Retinal pigment epithelial cell (primary cell): ENCODE results near the gene TCP11X1.
"Not testable (repeated sequence)": the region's sequence is repeated elsewhere in the genome, so short reads cannot be mapped to it uniquely, and the experiment has no call there.

Source experiments
- DNase-seq: peaks from one replicate; pipeline ENCODE4 v3.0.0-alpha.2; 2010; ENCODE audit warnings: low read depth
- H3K4me3 ChIP-seq: 2 replicates; pipeline ENCODE4 v1.5.1; 2011; ENCODE audit warnings: mild to moderate bottlenecking, low read length, control low read depth, moderate library complexity
- TF ChIP-seq, protein P1 (sequence below): conservative IDR thresholded peaks from 2 replicates; pipeline ENCODE4 v1.5.1; 2011; ENCODE audit warnings: low read depth, low read length, control low read depth, inconsistent platforms

TCP11X1 gene

DNA sequence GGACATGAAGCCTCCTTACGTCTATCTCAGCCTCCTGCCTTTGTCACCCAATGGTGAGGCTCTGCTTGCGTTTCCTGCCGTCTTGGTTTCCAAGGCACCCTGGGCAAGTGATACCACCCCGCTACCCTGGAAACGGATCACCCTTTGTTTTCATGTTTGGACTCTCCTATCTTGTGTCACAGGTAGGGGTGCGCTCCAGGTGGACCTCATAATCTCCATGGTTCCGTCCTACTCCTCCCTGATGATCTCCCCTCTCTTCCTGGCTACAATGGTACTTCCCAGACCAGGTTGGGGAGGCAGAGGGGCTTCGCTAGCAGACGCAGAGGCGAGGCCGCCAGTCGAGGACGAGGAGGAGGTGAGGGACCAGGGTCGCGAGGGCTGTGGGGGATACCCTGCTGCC, at the start of gene TCP11X1:
Gene TCP11X1 (plus strand): TSS at position 316 of the 400 bp plus-strand sequence.
- DNase-seq, H3K4me3 ChIP-seq: not testable (repeated sequence)

DNA sequence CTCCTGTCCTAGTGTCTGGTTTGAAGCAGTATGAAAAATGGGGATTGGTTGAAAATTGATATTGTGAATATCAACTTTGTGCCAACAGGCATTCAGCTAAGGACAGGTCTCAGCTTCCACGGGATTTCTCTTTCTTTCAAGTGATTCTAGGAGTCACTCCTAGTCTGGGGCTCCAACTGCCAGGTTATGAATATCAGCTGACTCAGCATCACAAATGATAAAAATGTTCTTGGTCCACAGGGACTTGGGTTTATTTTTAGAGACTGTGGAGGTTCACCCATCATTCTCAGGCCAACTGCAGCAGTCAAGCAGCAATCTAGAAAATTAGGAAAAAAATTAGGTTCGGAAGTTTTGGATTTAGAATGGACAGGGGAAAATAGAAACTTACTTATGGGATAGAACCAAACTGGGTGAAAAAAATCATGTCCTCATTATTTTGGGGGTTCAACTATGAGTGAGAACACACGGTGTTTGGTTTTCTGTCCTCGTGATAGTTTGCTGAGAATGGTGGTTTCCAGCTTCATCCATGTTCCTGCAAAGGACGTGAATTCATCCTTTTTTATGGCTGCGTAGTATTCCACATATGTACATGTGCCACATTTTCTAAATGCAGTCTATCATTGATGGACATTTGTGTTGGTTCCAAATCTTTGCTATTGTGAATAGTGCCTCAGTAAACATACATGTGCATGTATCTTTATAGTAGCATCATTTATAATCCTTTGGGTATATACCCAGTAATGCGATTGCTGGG, 29.0 kb upstream of the TCP11X1 start:
- H3K4me3 ChIP-seq: no peak overlapping the region
- DNase-seq: no peak
- TF ChIP-seq, protein P1, sequence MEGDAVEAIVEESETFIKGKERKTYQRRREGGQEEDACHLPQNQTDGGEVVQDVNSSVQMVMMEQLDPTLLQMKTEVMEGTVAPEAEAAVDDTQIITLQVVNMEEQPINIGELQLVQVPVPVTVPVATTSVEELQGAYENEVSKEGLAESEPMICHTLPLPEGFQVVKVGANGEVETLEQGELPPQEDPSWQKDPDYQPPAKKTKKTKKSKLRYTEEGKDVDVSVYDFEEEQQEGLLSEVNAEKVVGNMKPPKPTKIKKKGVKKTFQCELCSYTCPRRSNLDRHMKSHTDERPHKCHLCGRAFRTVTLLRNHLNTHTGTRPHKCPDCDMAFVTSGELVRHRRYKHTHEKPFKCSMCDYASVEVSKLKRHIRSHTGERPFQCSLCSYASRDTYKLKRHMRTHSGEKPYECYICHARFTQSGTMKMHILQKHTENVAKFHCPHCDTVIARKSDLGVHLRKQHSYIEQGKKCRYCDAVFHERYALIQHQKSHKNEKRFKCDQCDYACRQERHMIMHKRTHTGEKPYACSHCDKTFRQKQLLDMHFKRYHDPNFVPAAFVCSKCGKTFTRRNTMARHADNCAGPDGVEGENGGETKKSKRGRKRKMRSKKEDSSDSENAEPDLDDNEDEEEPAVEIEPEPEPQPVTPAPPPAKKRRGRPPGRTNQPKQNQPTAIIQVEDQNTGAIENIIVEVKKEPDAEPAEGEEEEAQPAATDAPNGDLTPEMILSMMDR: no peak

DNA sequence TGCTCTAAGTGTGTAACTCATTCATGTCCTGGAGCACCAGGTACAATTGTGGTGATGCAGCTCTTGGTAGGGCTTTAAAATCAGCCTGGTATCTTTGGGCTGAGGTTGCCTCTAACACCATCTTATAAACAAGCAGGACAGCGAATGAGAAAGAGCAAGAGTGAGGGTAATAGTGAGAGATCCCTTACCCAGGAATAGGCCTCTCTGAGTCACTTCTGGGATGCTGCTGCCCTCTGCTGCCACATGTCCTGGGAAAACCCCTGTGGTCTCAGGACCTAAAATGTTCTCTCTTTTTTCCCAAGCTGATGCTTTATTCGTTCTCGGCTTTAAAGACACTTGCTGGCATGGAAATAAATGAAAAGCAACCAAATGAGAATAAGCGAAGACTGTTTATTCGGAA, 7.2 kb upstream of the TCP11X1 start:
- DNase-seq, H3K4me3 ChIP-seq: not testable (repeated sequence)

DNA sequence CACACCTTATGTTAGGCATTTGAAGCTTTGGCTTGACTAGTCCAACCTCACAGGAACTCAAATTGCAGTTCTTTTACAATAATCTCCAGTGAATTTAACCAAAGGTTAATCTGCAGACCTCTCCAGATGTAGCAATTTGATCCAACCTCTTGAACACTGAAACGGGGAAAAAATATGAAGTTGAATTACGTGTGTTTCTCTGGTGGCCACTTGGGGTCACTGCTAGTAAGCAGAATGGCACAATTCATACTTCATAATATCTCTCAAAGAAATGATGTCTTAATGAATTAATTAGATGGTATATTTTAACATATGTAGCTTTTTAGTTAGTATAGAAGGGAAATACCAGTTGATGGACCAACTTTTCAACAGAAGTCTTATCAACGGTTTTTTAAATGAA, 1.4 kb downstream of the TCP11X1 start:
- H3K4me3 ChIP-seq, DNase-seq: not testable (repeated sequence)

DNA sequence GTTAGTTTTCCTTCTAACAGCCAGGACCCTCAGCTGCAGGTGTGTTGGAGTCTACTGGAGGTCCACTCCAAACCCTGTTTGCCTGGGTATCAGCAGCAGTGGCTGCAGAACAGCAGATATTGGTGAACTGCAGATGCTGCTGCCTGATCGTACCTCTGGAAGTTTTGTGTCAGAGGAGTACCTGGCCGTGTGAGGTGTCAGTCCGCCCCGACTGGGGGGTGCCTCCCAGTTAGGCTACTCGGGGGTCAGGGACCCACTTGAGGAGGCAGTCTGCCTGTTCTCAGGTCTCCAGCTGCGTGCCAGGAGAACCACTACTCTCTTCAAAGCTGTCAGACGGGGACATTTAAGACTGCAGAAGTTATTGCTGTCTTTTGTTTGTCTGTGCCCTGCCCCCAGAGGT, 20.6 kb downstream of the TCP11X1 start:
- H3K4me3 ChIP-seq, DNase-seq: not testable (repeated sequence)

DNA sequence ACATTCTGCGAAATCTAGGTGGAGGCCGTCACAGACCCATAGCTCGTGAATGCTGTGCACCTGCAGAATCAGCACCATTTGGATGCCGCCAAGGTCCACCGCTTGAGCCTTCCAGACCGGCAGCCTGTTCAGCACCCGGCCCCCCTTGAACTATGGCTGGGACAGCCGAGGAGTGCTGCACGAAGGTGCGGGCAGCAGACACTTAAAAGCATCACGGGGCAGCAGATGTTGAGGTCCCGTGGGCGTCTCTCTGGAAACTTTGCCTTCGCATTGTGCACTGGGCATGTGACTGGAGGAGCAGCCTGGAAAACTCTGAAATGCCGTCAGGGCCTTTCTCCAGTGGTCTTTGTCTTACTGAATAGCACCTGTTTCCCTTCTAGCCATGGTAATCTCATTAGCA, 25.2 kb downstream of the TCP11X1 start:
- H3K4me3 ChIP-seq, DNase-seq: not testable (repeated sequence)

DNA sequence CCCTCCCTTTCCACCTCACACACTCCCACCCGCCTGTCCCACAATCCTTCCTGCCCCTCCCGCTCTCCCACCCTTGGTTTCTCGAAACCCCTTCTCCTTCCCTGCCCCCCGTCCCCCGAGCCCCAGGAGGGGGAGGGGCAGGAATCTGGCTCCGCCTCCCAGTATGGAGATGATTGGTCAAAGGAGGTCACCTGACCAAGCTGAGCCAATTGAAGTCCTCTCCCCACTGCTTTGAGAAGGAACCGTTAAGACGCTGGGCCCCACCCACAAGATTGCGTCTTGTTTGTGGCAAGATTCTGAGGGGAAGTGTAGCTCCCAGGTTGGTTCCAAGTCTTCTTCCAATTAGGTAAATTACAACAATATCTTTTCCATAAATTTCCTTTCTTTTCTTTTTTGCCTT, 31.8 kb downstream of the TCP11X1 start, which contains the start of gene NXF2:
Gene NXF2 (plus strand): TSS at position 275 of the 400 bp plus-strand sequence. CDS start 59,912 bp downstream, outside the sequence.
- not testable (repeated sequence) for H3K4me3 ChIP-seq, DNase-seq

DNA sequence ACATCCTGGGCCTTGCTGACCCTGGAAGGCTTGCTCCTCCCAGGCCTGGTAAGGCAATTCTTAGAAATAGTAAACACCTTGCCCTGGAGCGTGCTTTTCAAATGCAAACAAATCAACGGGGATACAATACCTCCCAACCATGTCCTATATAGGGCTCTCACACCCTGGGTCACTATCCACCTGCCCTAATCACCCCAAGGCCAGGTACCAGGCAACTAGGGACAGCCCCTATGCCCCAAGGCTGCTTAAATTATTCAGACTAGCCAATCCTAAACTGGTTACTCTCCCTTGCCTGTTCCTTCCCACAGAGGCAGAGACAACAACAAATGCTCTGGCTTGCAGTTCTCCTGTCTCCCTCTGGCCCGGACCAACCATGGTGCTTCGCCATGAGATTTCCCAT, 57.1 kb downstream of the TCP11X1 start:
- not testable (repeated sequence) for H3K4me3 ChIP-seq, DNase-seq
